PC-9 (cell line): ENCODE results near the gene KCTD13.

ENCODE experiments used
- CTCF ChIP-seq: fragments of 200-600 bp; sonication (generic); conservative IDR thresholded peaks from 2 replicates; pipeline ENCODE4 v1.6.1; 2017; ENCODE audit warnings: mixed run types, antibody characterized with exemption, mild to moderate bottlenecking, moderate library complexity
- EZH2 ChIP-seq: fragments of 200-600 bp; sonication (generic); IDR thresholded peaks from 2 replicates; pipeline ENCODE4 v1.8.0; 2017; ENCODE audit warnings: antibody characterized with exemption, low read depth

GRCh38 chr16:29901607-29901945 lies 24.4 kb downstream of the KCTD13 start:
- no peak for TF ChIP-seq CTCF
- no peak for TF ChIP-seq EZH2
